Measurements from ENCODE around the gene TCL1B.

The TCL1B gene

DNA sequence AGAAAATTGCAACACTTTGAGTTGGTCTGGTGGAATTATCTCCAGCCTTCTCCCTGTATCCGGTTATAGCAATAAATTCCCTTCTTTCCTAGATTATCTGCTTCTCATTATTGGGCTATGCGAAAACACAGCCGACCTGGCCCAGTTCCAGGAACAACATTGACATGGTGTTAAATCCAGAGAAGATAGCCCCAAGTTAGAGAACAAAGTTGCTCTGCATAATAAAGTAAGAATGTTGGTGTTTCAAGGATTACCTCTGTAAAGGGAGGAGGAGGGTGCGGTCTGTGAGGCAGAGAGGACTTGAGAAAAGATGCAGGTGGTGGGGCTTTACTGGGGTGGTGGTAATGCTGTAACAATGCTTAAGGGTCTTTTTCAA lies 15.6 kb downstream of the TCL1B start:
- no peak overlapping the region for H3K27ac ChIP-seq (ENCODE audit: low read depth, low read length)
- no peak overlapping the region for H2AFZ ChIP-seq (ENCODE audit: low read length, unreplicated experiment)
- no peaks in the 10 kb centered on the region for H3K79me2 ChIP-seq (ENCODE audit: control insufficient read depth, insufficient read depth, low read length, unreplicated experiment)
- no peak overlapping the region for H3K4me3 ChIP-seq (ENCODE audit: low read depth, low read length)
- H3K27me3 ChIP-seq (ENCODE audit: insufficient read depth, low read length), result peaks cover 42% of the 10 kb centered on the region
- H3K36me3 ChIP-seq (ENCODE audit: insufficient read depth, low read length), result no peaks in the 10 kb centered on the region
- no peaks in the 10 kb centered on the region for H3K4me1 ChIP-seq (ENCODE audit: control insufficient read depth, insufficient read depth, low read length, unreplicated experiment)

DNA sequence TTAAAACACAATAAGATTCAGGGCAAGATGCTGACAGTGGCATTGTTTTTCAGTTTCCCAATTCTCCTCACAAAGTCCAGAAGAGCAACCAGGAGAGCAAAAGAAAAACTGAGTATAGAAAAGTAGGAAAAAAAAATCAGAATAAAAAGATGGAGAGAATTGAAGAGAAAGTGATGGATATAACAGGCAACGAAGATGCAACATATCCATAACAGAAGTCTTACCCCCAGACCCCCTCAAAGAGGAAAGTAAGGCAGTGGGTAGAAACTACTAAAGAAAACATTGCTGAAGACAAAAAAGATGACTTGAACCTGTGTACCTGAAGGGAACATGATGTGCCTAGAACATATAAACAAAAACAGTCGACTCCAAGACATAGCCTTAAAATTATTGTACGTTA lies 17.1 kb downstream of the TCL1B start:
- H3K27me3 ChIP-seq (ENCODE audit: insufficient read depth, low read length), result peaks cover 46% of the 10 kb centered on the region

DNA sequence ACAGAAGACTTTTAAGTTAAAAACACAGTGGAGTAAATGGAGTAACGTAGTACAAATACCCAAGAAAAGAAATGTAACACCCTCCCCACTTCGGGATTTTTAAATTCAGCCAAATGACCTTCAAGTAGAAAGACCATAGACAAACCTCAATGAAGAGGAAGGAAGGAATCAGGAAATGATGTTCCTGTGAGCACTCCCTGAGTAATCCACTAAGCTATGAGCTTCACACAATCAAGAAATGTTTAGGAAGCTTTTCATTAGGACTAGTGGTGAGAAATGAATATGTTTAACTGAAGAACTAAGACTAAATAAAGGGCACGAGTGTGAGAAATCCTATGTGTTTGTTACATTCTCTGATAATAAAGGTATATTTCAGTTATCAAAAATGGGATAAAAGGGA lies 17.6 kb downstream of the TCL1B start:
- Histone ChIP-seq H3K27ac (ENCODE audit: low read depth, low read length) (no peak overlapping the region), H3K36me3 (ENCODE audit: insufficient read depth, low read length) (no peaks in the 10 kb centered on the region), H3K27me3 (ENCODE audit: insufficient read depth, low read length) (peaks cover 49% of the 10 kb centered on the region), H3K4me1 (ENCODE audit: control insufficient read depth, insufficient read depth, low read length, unreplicated experiment) (no peaks in the 10 kb centered on the region), H2AFZ (ENCODE audit: low read length, unreplicated experiment) (no peak overlapping the region), H3K4me3 (ENCODE audit: low read depth, low read length) (no peak overlapping the region), H3K79me2 (ENCODE audit: control insufficient read depth, insufficient read depth, low read length, unreplicated experiment) (no peaks in the 10 kb centered on the region)

More for the DNA sequence above, 17.1 kb downstream of the TCL1B start:
- no peak overlapping the region for H3K27ac ChIP-seq (ENCODE audit: low read depth, low read length)
- no peaks in the 10 kb centered on the region for H3K79me2 ChIP-seq (ENCODE audit: control insufficient read depth, insufficient read depth, low read length, unreplicated experiment)
- H3K36me3 ChIP-seq (ENCODE audit: insufficient read depth, low read length), result no peaks in the 10 kb centered on the region
- H3K4me3 ChIP-seq (ENCODE audit: low read depth, low read length), result no peak overlapping the region
- H3K4me1 ChIP-seq (ENCODE audit: control insufficient read depth, insufficient read depth, low read length, unreplicated experiment), result no peaks in the 10 kb centered on the region
- no peak overlapping the region for H2AFZ ChIP-seq (ENCODE audit: low read length, unreplicated experiment)

DNA sequence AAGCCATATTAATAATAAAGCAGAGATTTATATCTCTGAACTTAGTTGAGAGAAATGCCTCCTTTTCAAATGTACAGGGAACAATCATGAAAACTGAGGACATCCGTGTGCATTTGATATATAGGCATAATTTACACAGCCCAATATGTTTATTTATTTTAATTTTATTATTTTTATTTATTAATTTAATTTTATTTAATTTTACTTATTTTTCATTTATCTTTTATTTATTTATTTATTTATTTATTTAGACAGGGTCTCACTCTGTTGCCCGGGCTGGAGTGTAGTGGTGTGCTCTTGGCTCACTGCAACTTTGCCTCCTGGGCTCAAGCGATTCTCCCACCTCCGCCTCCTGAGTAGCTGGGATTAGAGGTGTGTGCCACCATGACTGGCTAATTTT lies 19.3 kb downstream of the TCL1B start:
- Histone ChIP-seq H3K27me3 (ENCODE audit: insufficient read depth, low read length) (peaks cover 46% of the 10 kb centered on the region), H3K79me2 (ENCODE audit: control insufficient read depth, insufficient read depth, low read length, unreplicated experiment) (no peaks in the 10 kb centered on the region), H2AFZ (ENCODE audit: low read length, unreplicated experiment) (no peak overlapping the region), H3K4me1 (ENCODE audit: control insufficient read depth, insufficient read depth, low read length, unreplicated experiment) (no peaks in the 10 kb centered on the region), H3K27ac (ENCODE audit: low read depth, low read length) (no peak overlapping the region), H3K4me3 (ENCODE audit: low read depth, low read length) (no peak overlapping the region), H3K36me3 (ENCODE audit: insufficient read depth, low read length) (no peaks in the 10 kb centered on the region)

DNA sequence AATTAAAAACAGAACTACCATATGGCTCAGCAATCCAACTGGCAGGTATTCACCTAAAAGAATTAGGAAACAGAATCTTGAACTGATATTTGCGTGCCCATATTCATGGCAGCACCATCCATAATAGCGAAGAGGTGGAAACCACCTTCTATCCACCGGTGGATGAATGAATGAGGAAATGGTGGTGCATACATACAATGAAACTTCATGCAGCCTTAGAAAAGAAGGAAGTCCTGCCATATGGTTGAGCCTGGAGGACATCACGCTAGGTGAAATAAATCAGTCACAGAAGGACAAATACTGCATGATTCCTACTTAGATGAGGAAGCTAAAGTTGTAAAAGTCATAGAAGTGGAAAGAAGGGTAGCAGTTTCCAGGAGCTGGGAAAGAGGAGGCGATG lies 21.1 kb downstream of the TCL1B start:
- Histone ChIP-seq H3K27ac (ENCODE audit: low read depth, low read length) (no peak overlapping the region), H3K79me2 (ENCODE audit: control insufficient read depth, insufficient read depth, low read length, unreplicated experiment) (no peaks in the 10 kb centered on the region), H3K4me1 (ENCODE audit: control insufficient read depth, insufficient read depth, low read length, unreplicated experiment) (no peaks in the 10 kb centered on the region), H3K4me3 (ENCODE audit: low read depth, low read length) (no peak overlapping the region), H3K36me3 (ENCODE audit: insufficient read depth, low read length) (no peaks in the 10 kb centered on the region), H3K27me3 (ENCODE audit: insufficient read depth, low read length) (peaks cover 33% of the 10 kb centered on the region), H2AFZ (ENCODE audit: low read length, unreplicated experiment) (no peak overlapping the region)

DNA sequence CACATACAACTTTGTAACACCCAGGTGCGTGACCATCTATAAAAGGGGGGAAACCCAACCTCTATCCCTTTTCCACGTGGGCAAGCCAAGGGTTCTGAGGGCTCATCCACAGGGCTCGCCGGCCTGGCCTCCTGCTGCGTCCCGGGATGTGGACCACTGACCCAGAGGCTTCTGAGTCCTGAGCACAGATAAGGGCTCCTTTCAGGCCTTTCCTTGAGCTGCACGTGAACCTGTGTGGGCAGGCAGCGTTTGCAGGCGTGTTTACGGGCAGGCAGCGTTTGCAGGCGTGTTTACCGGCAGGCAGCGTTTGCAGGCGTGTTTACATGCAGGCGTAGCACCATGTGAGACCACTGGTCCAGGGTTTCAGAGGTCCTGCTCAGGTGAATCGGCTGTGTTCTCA lies 23.9 kb downstream of the TCL1B start:
- Histone ChIP-seq H3K36me3 (ENCODE audit: insufficient read depth, low read length) (no peaks in the 10 kb centered on the region), H3K4me1 (ENCODE audit: control insufficient read depth, insufficient read depth, low read length, unreplicated experiment) (no peaks in the 10 kb centered on the region), H3K27ac (ENCODE audit: low read depth, low read length) (no peak overlapping the region), H3K79me2 (ENCODE audit: control insufficient read depth, insufficient read depth, low read length, unreplicated experiment) (no peaks in the 10 kb centered on the region), H2AFZ (ENCODE audit: low read length, unreplicated experiment) (no peak overlapping the region), H3K4me3 (ENCODE audit: low read depth, low read length) (no peak overlapping the region), H3K27me3 (ENCODE audit: insufficient read depth, low read length) (peaks cover 16% of the 10 kb centered on the region; the same call in 1 of the 2 replicates)

DNA sequence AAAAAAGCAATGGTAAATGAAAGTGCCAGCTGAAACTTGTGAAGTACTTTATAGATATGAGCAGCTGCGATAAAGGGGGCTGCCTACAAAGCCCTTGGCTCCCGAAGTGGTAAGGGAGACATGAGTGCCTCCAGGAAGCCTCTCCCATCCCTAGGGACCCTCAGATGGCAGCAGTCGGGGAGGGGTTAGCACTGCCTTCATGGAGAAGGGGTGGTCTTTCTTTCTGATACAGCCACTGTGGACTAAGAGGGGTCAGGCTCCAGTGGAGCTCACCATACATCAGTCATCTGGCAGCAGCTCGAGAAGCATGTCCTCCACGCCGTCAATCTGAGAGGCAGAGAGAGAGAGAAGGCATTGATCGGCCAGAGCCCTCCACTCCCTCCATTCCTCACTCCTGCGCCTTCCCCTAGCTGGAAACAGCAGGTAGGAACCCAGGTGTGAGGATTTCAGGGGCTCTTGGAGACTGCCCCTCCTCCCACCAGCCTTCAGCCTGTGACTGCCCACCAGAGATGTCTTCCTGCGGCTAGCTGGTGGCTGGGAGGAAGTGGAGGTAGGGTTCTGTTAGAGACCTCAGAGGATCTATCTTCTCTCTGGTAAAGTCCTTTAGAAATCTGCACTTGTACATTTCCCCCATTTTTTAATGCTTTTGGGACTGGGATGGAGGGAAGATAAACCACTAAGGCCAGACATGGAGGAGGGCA lies 25.4 kb downstream of the TCL1B start:
- H3K79me2 ChIP-seq (ENCODE audit: control insufficient read depth, insufficient read depth, low read length, unreplicated experiment), result no peaks in the 10 kb centered on the region
- H3K27ac ChIP-seq (ENCODE audit: low read depth, low read length), result no peak overlapping the region
- H3K4me3 ChIP-seq (ENCODE audit: low read depth, low read length), result no peak overlapping the region
- no peaks in the 10 kb centered on the region for H3K36me3 ChIP-seq (ENCODE audit: insufficient read depth, low read length)
- H2AFZ ChIP-seq (ENCODE audit: low read length, unreplicated experiment), result no peak overlapping the region
- H3K27me3 ChIP-seq (ENCODE audit: insufficient read depth, low read length), result peaks cover 13% of the 10 kb centered on the region; the same call in 1 of the 2 replicates
- no peaks in the 10 kb centered on the region for H3K4me1 ChIP-seq (ENCODE audit: control insufficient read depth, insufficient read depth, low read length, unreplicated experiment)

DNA sequence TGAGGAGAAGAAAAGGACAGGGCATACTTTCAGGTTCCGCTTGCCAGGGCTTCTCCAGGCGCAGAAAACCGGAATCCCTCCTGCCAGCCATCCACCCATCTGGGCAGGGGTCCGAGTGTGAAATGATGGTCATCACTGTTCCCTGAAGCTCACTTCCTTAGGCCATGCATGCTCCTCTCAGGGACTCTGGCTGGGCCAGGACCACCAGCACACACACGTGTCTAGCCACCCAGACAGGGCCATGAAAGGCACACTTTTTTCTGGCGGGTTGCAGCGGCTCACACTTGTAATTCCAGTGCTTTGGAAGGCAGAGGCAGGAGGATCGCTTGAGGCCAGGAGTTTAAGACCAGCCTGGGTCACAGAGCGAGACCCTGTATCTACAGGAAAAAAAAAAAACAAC lies 26.2 kb downstream of the TCL1B start:
- H3K36me3 ChIP-seq (ENCODE audit: insufficient read depth, low read length), result no peaks in the 10 kb centered on the region
- no peak overlapping the region for H3K4me3 ChIP-seq (ENCODE audit: low read depth, low read length)
- no peaks in the 10 kb centered on the region for H3K79me2 ChIP-seq (ENCODE audit: control insufficient read depth, insufficient read depth, low read length, unreplicated experiment)
- no peak overlapping the region for H2AFZ ChIP-seq (ENCODE audit: low read length, unreplicated experiment)
- H3K4me1 ChIP-seq (ENCODE audit: control insufficient read depth, insufficient read depth, low read length, unreplicated experiment), result no peaks in the 10 kb centered on the region
- no peak overlapping the region for H3K27ac ChIP-seq (ENCODE audit: low read depth, low read length)
- H3K27me3 ChIP-seq (ENCODE audit: insufficient read depth, low read length), result peaks cover 10% of the 10 kb centered on the region; the same call in 1 of the 2 replicates

DNA sequence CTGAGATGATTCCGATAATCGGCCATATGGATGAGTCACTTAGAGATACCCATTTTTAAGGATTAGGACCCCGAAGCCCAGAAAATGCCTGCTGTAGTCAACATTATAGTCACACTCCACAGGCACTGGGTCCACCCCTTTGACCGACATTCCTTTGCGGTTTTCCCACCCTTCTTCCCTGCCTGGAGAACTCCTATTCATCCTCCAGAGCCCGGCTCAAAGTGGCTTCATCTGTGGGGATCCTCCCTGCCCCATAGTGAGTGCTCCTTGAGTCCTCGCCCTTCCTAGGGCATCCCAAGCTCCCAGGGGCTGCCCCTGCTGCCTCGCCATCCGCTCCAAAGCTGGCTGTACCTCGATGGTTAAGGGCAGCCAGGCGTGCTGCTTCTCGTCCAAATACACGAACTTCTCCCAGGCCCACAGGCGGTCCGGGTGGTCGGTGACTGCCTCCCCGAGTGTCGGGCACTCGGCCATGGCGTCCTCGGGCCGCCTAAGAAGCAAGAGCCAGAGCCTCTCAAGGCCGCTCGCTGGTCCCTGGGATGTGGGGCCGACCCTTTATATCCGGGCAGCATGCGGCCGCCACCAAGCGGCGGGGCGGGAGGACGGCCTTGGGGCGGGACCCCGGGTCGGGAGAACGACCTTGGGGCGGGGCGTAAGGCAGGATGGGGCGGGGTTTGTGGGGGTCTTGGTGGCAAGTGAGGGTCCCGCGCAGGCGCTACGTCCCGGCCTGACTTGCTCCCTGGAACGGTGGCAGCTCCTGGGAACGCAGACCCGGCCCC lies 27.6 kb downstream of the TCL1B start, which contains the start of gene TCL1A:
Gene TCL1A, minus strand, starts transcription at position 530 of the 776 bp plus-strand sequence. Its CDS starts 59 bp downstream, at position 471.
- Histone ChIP-seq H3K79me2 (ENCODE audit: control insufficient read depth, insufficient read depth, low read length, unreplicated experiment) (no peaks in the 10 kb centered on the region), H3K27me3 (ENCODE audit: insufficient read depth, low read length) (peaks cover 11% of the 10 kb centered on the region; the same call in 1 of the 2 replicates), H3K4me3 (ENCODE audit: low read depth, low read length) (no peak within 1 kb of the TSS), H3K36me3 (ENCODE audit: insufficient read depth, low read length) (no peaks in the 10 kb centered on the region), H3K4me1 (ENCODE audit: control insufficient read depth, insufficient read depth, low read length, unreplicated experiment) (no peaks in the 10 kb centered on the region), H2AFZ (ENCODE audit: low read length, unreplicated experiment) (no peak within 1 kb of the TSS), H3K27ac (ENCODE audit: low read depth, low read length) (no peak within 1 kb of the TSS)

DNA sequence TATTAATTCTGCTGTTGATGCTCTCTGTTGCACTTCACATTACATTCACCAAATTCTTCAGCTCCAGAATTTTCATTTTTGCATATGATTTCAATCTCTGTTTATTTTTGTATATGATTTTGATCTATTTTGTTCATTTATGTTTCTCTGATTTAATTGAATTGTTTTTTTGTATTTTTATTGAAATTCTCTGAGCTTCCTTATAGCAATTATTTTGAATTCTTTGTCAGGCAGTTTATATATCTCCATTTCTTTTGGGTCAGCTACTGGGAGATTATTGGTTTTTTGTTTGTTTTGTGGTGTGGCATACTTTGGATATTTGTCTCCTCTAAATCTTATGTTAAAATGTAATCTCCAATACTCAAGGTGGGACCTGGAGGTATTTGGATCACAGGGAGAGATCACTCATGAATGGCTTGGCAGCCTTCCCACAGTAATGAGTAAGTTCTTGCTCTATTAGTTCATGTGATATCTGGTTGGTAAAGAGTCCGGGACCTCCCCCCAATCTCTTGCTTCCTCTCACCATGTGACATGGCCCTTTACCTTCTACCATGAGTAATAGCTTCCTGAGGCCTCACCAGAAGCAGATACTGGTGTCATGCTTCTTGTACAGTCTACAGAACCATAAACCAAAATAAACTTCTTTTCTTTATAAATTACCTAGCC lies 36.4 kb downstream of the TCL1B start:
- Histone ChIP-seq H3K4me1 (ENCODE audit: control insufficient read depth, insufficient read depth, low read length, unreplicated experiment) (no peaks in the 10 kb centered on the region), H3K27ac (ENCODE audit: low read depth, low read length) (no peak overlapping the region), H3K36me3 (ENCODE audit: insufficient read depth, low read length) (no peaks in the 10 kb centered on the region), H3K27me3 (ENCODE audit: insufficient read depth, low read length) (0 out of 2 replicates have a peak, but pooled peaks cover 5% of the 10 kb centered on the region), H3K79me2 (ENCODE audit: control insufficient read depth, insufficient read depth, low read length, unreplicated experiment) (no peaks in the 10 kb centered on the region), H2AFZ (ENCODE audit: low read length, unreplicated experiment) (no peak overlapping the region), H3K4me3 (ENCODE audit: low read depth, low read length) (no peak overlapping the region)
